Cardiac muscle cell (in vitro differentiated cells and primary cell): ENCODE data around the gene BACE1. TPM values are rescaled to one million over a fixed set of nuclear protein-coding genes. Genes with fewer than 3 reads are reported as not detected.
A peak's percentile ranks its signal among the peaks of the same experiment; 100 is the strongest.

Experiments
- DNase-seq, 2 donors: peaks; one replicate each; pipeline versions ENCODE4 v3.0.0 to v3.0.0-alpha.2; 2010 to 2017; ENCODE audit warnings: low read depth in 1 of 2, low spot score in 1 of 2
- H3K27ac ChIP-seq: fragments of 200-600 bp; sonication (generic); 2 replicates; pipeline ENCODE4 v1.5.1; 2016
- H3K27me3 ChIP-seq: fragments of 200-600 bp; sonication (generic); 2 replicates; pipeline ENCODE4 v1.6.0; 2016; ENCODE audit warnings: control low read depth
- H3K36me3 ChIP-seq: fragments of 200-600 bp; sonication (generic); 2 replicates; pipeline ENCODE4 v1.5.1; 2016; ENCODE audit warnings: control low read depth
- H3K4me1 ChIP-seq: fragments of 200-600 bp; sonication (generic); 2 replicates; pipeline ENCODE4 v1.8.1; 2017; ENCODE audit warnings: low read depth, mild to moderate bottlenecking, mixed run types
- H3K4me3 ChIP-seq: fragments of 200-600 bp; sonication (generic); 2 replicates; pipeline ENCODE4 v1.5.1; 2016; ENCODE audit warnings: mild to moderate bottlenecking
- H3K9me3 ChIP-seq: fragments of 200-600 bp; sonication (generic); 2 replicates; pipeline ENCODE4 v1.5.1; 2017; ENCODE audit warnings: low read depth, mild to moderate bottlenecking, control low read depth
- polyA plus RNA-seq: library from polyadenylated mRNA; unstranded; fragments of >200 nt; fragmentation: Nextera tagmentation; extraction: Ambion mirVana; gene quantifications from 2 replicates; pipeline ENCODE4 v1.2.1, GENCODE V29; 2016
- total RNA-seq: library from RNA; depleted of rRNA; stranded (reverse); fragments of >200 nt; gene quantifications from 2 replicates; pipeline ENCODE4 v1.2.3, GENCODE V29; 2016
- TF ChIP-seq, protein P1 (sequence below): IDR thresholded peaks from 2 replicates; pipeline ENCODE4 v1.5.1; 2012; ENCODE audit warnings: low read depth, mild to moderate bottlenecking, low read length

Gene BACE1
- total and polyA plus RNA-seq, 2 experiments from 2014 or later = 9.8 to 25.3 TPM

DNA sequence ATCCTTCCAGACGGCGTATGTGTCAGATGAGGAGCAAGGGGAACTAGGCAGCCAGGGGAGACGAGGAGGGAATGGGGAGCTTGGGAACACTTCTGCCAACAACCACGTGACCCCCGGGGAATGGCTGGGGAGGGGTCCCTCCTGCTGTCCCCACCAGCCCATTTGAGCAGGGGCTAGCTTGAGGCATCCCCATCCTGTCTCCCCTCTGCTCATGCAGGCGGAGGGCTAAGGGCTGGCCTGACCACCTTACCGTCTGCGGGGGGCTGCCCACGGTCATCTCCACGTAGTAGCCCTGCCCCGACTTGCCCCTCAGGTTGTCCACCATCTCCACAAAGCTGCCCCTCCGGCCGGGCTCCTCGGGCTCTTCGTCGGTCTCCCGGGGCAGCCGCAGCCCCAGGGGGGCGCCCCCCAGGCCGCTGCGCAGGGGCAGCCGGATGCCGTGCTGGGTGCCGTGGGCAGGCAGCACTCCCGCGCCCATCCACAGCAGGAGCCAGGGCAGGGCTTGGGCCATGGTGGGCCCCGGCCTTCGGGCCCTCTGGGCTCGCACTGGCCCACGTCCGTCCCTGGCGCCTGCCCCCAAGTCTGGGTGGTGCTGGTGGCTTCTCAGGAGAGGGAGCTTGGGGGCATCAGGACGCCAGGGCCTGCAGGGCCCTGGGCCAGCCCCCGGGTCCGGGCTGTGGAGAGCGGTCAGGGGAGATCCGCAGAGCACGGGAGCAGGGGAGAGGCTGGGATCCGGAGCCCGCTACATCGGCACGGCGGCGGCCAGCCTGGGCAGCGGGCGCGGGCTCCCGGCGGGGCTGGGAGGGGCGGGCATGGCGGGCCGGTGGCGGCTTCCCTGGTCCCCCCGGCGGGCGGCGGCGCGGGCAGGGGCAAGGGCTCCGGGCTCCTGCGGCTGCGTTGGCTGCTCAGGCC, 515 bp downstream of the BACE1 start:
- H3K27ac ChIP-seq = peak overlapping the region; percentile 73

DNA sequence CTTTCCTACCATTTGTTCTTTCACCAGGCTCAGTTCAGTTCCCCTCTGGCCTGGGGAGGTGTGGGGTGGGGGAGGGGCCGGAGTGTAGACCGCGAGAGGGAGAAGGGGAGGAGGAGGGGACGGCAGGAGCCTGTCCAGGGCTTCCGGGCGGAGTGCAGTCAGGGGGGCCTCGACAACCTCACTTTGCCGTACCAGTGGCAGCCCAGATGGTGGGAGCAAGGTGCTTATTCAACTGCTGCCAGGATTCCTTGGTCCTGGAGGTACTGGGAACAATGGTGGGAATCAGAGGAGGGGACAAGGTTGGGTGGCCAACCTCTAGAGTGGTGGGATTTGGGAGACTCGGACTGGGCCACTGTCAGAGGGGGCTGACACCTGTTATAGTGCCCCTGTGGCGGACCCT, 1.2 kb downstream of the BACE1 start:
- no peaks in the 10 kb centered on the region for H3K36me3 ChIP-seq
- TF ChIP-seq, protein P1, sequence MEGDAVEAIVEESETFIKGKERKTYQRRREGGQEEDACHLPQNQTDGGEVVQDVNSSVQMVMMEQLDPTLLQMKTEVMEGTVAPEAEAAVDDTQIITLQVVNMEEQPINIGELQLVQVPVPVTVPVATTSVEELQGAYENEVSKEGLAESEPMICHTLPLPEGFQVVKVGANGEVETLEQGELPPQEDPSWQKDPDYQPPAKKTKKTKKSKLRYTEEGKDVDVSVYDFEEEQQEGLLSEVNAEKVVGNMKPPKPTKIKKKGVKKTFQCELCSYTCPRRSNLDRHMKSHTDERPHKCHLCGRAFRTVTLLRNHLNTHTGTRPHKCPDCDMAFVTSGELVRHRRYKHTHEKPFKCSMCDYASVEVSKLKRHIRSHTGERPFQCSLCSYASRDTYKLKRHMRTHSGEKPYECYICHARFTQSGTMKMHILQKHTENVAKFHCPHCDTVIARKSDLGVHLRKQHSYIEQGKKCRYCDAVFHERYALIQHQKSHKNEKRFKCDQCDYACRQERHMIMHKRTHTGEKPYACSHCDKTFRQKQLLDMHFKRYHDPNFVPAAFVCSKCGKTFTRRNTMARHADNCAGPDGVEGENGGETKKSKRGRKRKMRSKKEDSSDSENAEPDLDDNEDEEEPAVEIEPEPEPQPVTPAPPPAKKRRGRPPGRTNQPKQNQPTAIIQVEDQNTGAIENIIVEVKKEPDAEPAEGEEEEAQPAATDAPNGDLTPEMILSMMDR = no peak
- peak in 1 of 2 donors; percentile 25 for DNase-seq

More for the DNA sequence above, 515 bp downstream of the BACE1 start:
- DNase-seq = peak in 1 of 2 donors; percentile 19
- peak overlapping the region; percentile 98 for H3K4me3 ChIP-seq
- no peaks in the 10 kb centered on the region for H3K36me3 ChIP-seq
- TF ChIP-seq, protein P1 = no peak
- H3K4me1 ChIP-seq = peaks cover 9% of the 10 kb centered on the region
- H3K9me3 ChIP-seq = no peaks in the 10 kb centered on the region
- no peaks in the 10 kb centered on the region for H3K27me3 ChIP-seq

DNA sequence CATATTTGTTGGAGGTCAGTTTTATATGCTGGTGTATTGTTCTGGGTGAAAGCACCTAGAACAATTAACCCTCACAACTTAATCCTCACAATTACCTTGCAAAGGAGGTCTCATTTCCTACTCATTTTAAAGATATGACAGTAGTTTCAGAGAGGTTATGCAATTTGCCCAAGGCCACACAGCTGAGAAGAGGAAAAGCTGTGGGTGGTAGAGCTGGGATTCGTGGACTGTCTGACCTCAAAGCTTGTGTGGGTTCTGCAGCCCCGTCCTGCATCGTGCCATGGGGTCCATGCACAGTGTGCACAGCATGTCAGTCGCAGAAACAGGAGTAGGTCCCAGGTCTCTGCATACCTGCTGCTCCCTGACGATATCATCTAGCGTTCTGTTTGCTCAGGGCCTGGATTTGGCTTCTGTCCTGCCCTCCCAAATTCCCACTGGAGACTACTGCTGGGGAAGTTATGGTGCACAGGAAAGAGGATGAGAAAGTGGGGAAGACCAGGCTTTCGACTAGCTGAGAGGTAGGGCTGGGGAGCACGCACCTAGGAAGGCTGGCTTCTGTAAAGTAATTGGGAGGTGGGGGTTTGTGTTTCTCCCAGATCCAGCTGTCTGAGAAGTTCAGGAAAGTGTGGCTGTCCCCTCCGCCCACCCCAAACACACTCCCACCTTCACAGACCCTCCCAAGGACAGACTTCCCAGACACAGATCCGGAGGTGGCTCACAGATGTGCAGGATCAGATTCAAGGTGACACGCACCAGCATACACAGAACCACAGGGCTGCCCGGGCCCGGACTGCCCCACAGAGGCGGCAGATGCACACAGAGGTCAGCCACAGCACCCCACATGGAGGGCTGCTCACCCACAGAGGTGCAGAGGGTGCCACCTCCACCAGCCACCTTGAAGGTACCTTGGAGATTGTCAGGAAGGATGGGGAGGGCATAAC, 2.0 kb downstream of the BACE1 start:
- Histone ChIP-seq H3K27ac (no peak overlapping the region), H3K4me3 (peak overlapping the region; percentile 98), H3K4me1 (peaks cover 9% of the 10 kb centered on the region), H3K9me3 (no peaks in the 10 kb centered on the region), H3K36me3 (no peaks in the 10 kb centered on the region), H3K27me3 (no peaks in the 10 kb centered on the region)
- TF ChIP-seq, protein P1 = no peak
- no peak for DNase-seq

More for the DNA sequence above, 1.2 kb downstream of the BACE1 start:
- Histone ChIP-seq H3K9me3 (no peaks in the 10 kb centered on the region), H3K27ac (no peak overlapping the region), H3K4me1 (peaks cover 9% of the 10 kb centered on the region), H3K27me3 (no peaks in the 10 kb centered on the region), H3K4me3 (peak overlapping the region; percentile 98)

DNA sequence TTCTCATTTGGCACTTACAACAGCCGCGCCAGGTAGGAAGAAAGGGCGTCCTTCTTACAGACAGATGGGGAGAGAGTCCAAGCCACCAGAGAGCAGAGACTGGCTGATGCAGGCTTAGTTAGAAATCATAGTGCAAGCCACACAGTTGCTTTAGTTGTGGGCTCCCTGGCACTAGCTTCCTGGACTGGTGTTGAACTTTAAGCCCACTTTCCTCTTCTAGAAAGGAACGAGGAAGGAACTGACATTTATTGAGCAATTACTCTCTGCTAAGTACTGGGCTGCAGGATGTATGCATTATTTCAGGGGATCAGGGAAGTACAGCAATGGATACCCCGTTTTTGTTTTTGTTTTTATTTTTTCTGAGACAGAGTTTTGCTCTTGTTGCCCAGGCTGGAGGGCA, 3.0 kb downstream of the BACE1 start:
- no peaks in the 10 kb centered on the region for H3K36me3 ChIP-seq
- H3K4me1 ChIP-seq = peaks cover 9% of the 10 kb centered on the region
- no peaks in the 10 kb centered on the region for H3K9me3 ChIP-seq
- no peaks in the 10 kb centered on the region for H3K27me3 ChIP-seq
- no peak overlapping the region for H3K27ac ChIP-seq
- TF ChIP-seq, protein P1 = no peak
- H3K4me3 ChIP-seq = no peak overlapping the region
- no peak for DNase-seq

DNA sequence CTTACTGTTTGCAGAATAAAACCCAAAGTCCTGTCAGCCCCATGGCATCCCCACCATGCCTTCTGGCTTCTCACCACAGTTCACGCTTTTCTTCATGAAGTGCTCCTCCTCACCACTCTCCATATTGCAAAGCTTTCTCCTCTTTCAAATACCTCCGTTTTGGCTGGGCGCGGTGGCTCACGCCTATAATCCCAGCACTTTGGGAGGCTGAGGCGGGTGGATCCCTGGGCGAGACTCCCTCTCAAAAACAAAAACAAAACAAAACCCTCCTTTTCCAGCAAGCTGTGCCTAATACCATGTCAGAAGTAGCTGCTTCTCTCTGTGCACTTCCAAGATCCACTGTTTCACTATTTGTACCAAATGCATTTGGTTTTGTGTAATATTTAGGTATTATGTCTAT, 6.7 kb downstream of the BACE1 start:
- TF ChIP-seq, protein P1 = no peak
- H3K27ac ChIP-seq = no peak overlapping the region
- H3K27me3 ChIP-seq = no peaks in the 10 kb centered on the region
- no peak for DNase-seq
- H3K36me3 ChIP-seq = no peaks in the 10 kb centered on the region
- peaks cover 8% of the 10 kb centered on the region for H3K4me1 ChIP-seq
- H3K4me3 ChIP-seq = no peak overlapping the region
- no peaks in the 10 kb centered on the region for H3K9me3 ChIP-seq
